GM18520 (cell line): ENCODE data around the gene REPIN1.

Source experiments
- ATAC-seq: cut with Tn5 transposase; IDR thresholded peaks from one replicate; pipeline ENCODE4 v1.9.1; 2021; ENCODE audit not compliant: unreplicated experiment

Gene REPIN1

DNA sequence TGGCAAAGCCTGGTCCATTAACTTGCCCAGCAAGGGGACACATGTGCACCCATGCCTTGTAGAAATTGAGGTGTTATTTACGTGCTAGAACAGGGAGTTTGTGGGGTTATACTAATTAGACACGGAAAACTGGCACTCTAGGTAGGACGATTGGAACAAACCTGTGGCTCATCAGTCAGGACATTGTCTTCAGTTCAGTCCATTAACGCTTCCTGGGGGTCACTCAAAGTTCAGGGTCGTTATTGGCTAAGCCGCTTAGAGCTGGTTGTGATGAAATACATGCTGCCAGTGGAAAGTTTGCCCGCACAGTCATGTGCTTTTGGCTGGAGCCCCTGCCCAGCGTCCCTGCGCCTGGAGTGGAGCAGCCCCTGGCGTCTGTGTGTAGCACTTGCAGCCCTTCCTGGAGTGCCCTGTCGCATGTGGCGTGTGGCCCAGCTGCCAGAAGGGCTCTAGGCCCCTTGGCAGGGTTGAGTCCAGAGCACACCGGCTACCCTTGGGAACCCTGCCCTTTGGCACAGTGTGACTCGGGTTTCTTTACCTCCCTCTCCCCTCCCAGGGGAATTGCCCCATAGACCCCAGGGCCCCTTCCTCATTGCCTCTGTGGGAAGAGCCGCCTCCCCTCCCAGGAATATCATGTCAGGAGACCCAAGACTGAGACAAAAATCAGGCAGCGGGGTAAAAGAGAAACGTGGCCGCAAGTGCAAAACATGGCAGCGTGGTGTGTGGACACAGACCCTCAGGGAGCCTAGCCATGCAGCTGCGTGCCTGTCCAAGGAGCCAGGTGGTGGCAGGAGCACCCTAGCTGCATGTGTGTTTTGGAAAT, 20.3 kb downstream of the REPIN1 start:
- no peak for ATAC-seq

DNA sequence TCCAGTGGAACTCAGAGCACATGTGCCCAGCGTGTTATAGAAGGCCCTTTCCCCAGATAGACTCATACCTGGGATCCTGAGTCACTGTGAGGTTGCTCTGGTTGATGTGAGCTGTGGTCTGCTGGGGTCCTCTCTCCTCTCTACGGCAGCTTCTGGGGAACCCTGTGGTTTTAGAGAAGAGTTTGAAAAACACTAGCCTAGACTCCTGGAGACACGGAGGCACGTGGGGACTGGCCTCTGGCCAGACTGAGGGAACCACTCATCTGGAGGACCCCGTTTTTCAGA, 20.9 kb downstream of the REPIN1 start:
- ATAC-seq = no peak

DNA sequence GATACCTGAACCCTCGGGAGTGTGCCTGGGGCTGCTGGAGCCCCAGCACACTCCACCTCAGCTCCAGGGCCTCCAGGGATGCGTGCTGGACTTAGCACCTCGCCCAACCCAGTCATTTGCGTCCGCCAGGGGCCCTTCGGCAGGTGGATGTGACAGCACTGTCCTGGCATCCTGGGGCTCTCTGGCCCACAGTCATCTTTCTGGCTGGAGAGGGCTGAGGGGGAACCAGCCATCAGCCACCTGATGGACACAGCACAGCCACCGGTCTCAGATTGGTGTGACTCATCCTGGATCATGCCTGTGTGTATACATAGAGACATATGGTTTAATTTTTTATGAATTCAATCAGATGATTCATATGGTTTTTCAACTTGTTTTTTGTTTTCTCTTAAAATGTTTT, 21.6 kb downstream of the REPIN1 start:
- ATAC-seq = no peak

DNA sequence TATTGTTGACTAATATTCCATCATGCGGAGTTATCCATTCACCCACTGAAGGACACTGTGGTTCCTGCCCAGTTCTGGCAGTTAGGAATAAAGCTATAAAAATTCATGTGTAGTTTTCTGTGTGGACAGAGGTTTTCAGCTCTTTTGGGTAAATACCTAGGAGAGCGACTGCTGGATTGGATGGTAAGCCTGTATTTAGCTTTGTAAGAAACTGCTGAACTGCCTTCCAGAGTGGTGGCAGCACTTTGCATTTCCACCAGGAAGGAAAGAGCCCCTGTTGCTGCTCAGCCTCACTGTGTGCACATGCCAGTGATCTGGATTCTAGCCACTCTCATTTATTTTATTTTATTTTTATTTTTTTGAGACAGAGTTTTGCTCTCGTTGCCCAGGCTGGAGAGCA, 24.7 kb downstream of the REPIN1 start:
- ATAC-seq = no peak

DNA sequence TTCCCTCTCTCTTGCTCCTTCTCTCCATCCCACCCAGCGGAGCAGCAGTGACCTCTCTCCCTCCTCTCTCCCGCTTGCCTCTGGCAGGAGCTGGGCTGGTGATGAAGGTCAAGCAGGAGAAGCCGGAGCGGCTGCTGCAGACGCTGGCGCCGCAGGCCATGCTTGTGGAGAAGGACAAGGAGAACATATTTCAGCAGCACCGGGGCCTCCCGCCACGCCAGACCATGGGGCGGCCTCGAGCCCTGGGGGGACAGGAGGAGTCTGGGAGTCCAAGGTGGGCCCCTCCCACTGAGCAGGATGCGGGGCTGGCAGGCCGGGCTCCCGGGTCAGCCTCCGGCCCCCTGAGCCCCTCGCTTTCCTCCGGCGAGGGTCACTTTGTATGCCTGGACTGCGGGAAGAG, 27.8 kb downstream of the REPIN1 start:
- ATAC-seq = no peak

DNA sequence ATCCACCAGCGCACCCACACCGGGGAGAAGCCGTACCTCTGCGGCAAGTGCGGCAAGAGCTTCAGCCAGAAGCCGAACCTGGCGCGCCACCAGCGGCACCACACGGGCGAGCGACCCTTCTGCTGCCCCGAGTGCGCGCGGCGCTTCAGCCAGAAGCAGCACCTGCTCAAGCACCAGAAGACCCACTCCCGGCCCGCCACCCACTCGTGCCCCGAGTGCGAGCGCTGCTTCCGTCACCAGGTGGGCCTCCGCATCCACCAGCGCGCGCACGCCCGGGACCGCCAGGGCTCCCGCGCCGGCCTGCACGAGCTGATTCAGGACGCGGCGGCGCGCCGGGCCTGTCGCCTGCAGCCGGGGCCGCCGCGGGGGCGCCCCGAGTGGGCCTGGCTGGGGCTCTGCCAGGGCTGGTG, 28.2 kb downstream of the REPIN1 start:
- no peak for ATAC-seq

DNA sequence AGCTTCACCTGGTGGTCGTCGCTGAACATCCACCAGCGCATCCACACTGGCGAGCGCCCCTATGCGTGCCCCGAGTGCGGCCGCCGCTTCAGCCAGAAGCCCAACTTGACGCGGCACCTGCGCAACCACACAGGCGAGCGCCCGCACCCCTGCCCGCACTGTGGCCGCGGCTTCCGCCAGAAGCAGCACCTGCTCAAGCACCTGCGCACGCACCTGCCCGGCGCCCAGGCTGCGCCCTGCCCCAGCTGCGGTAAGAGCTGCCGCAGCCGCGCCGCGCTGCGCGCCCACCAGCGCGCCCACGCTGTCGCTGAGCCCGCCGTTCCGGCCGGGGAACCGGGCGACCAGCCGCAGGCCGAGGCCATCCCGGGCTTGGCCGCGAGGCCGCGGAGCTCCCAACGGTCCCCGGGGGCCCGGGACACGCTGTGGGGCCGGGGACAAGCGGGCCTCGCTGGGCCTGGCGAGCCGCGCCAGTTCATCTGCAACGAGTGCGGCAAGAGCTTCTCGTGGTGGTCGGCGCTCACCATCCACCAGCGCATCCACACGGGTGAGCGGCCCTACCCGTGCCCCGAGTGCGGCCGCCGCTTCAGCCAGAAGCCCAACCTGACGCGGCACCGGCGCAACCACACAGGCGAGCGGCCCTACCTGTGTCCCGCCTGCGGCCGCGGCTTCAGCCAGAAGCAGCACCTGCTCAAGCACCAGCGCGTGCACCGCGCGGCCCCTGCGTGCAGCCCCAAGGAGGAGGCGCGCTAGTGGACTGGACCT, 28.9 kb downstream of the REPIN1 start:
- no peak for ATAC-seq

DNA sequence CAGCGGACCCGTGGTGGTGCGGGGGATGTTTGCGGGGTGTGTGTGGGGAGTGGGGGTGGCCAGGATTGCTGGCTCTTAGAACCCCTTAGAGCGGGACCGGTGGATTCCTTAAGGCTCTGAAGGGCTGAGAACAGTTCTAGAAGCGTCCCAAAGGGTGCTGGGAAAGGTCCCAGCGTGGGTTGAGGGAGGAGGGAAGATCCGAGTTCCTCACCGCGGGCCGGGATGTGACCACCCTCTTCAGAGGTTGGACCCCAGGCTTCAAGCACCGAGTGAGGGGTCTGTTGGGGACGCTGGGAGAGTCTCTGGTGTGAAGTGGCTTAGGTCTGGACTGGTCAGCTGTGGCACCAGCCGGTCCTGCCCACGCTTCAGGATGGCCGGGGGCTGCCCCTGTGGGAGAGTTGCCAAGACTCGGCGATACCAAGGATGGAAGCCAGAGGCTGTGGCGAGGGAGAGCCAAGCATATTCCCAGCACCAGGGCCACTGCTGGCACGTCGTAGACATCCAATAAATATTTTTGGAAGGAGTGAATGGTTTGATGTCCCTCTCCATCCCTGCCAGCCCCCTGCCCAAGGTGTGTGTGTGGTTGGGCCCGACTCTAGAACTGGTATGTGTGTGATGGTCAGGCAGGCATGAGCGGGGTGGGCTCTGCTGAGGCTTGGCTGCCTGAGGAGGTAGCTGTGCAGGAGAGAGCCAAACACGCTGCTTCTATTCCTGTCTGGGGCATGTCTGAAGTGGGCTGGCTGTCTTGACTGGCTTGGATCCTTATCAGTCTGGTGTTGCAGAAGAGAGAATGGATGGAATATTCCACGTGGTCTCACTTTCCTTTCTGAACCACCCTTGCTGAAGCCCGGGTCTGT, 29.7 kb downstream of the REPIN1 start:
- ATAC-seq = no peak

DNA sequence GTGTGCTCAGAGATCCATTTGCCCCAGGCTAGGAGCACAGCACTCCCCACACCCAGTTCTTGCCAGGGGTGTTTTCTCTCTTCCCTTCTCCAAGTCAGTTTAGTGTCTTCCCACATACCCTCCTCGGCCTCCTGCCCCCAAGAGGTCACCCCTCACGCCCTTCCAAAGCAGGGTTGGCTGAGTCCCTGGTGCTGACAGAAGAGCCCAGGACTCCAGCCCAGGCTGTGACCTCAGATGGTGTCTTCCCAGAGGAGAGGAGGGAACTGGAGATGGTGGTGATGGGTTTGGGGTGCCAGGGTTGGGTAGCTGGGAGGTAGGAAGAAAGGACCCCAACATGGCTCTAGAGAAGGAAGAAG, 30.3 kb downstream of the REPIN1 start:
- no peak for ATAC-seq

DNA sequence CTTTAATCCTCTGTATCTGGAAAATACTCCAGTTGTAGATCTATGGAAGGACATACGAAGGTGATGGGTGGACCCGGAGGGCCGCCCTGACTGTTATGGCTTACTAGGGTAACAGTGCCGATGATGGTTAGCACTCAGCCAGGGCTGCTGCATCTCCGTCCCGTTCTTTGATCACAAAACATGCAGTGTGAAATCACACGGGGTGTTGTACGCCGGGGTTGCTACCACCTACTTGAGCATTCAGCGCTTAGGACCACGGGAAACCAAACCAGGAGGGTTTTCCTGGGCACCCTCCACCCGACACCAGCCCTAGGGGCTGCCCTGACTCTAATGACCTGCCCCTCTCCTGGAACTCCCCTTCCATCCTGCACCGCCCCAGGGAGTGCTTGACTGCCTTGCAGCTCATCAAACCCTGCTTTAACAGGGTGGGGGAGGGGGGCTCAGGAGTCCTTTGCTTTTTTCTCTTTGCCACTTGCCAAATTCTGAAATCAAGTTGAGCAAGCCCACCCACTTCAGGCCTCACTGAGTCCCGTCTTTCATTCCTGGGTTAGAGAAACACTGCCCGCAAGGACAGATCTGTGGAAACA, 30.9 kb downstream of the REPIN1 start:
- ATAC-seq = peak; percentile 46

DNA sequence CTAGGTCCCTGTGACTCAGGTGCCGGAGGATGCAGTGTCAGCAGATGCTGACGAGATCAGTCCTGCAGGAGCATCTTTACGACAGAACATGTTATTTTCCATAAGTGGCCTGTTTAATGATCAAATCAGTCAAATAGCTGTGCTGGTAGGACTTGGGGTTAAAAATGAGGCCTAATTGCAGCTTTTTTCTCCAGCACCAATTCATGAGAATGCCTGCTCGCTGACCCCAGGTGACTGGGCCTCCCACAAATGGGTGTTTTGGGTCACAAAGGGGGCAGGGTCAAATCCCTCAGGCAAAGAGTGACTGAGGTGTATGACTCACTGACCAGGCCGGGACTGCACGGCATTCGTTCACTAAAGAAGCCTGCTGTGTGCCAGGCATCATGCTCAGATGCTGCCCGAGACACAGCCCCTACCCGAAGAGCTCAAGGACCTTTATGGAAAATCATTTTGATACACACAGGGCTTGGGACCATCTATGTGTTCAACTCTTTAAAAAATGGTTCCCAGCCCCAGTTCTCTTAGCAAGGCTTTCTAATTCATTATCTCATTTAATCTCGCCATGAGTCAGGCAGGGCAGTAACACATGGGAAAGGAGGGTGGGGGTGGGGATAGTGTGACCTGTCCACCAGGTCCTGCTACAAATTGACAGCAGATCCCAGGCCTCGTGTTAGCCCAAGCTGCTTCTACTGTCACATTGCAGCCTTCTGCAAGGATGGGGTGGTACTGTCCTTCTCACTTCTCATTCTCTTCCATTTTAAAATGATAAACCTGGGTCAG, 31.6 kb downstream of the REPIN1 start:
- no peak for ATAC-seq

DNA sequence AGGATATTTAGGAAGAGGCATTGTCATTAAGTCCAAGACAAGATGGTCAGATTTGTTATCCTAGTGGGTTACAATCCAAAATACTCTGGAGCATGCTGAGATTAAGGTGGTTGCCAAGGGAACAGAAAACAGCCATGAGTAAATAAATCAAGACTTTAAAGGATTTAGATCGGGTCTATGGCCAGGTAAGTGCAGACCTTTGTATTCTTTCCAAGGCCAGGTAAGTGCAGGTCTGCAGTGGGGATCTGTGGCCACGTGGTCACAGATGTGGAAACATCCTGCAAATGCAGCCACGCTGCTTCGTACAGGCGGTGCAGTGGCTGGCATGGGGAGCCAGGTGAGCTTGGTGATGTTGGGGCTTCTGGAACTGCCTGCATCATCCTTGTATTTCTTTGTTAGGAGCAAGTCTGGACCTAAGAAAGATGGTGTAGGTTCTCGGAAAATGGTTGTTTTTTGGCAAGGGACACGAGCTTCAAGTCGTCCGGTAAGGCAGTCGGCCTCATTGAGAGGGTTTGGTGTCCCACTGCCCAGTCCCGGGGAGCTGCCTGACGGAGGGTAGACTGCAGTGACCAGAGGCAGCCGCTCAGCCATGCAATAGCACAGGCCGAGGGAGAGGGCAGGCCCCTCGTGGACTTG, 32.3 kb downstream of the REPIN1 start:
- ATAC-seq = no peak

DNA sequence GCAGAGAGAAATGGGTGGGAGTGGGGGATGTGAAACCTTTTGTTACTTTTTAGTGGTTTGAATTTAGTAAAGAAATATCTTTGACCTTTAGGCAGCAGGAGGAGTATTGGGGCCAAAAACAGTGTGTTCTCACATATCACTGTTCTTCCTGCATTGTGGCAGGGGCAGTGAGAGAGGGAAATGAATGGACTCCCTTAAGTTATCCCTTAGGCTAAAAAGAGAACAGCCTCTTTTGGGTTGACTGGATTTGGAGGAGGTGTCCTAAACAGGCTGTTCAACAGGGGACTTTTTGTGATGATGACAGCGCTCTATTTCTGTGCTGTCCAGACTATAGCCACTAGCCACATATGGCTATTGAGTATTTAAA, 32.8 kb downstream of the REPIN1 start:
- ATAC-seq = no peak

DNA sequence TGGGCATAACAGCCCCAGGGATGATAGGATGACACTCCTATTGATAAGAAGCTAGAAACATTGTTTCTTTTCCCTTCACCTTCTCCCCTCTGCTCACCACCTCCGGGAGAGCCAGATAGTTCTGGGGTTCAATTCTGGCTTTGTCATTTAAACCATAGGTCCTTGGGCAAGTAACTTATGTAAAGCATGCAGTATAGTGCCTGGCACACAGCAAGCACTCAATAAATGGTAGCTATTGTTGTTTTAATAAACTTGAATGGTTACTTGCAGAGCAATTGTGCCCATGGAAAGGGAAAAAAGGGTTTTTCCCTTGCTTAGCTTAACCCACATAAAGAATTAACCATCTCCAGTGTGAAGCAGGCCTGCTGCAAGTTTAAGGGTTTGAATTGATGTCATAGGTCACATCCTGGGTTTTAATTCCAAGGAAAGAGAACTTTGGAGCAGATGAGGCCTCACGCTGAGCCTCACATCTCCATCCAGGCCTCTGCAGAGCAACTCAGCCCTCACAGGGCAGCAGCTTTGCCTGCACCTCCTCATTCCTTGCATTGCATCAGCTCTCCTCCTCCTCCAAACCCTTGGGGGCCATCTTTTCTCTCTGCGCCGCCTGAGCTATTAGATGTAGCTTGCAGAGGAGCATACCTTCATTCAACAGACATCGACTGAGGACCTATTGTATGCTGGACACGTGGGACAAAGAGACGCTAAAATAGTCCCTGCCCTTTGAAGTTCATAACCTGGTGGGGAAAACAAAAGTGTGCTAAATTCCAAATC, 33.4 kb downstream of the REPIN1 start:
- no peak for ATAC-seq

DNA sequence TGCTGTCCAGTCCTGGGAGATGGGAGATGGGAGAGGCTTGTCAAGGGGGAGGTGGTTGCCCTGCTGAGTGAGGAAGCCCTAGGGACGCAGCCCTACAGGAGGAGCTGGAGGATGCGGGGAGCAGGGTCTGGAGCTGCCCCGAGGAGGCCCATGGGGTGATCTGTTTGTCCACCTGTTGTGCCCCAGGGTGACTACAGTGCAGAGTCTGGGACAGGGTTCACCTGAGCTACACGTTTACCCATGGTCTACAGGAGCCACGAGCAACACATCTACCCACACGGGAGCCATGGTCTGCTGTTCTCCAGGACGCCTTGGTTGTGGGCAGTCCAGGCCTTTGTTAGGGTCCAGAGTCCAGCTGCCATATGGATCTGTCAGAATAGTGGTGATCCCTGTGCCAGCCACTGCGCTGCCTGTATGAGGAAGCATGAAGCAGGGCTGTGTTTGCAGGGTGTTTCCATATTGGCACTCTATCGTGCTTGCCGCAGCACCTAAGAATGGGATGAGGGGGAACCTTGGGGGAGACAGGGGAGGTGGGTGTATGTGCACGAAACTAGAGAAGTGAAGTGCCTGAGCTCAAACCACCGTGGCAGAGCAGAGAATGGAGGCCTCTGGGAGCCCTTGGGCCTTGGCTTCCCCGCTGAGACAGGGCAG, 34.2 kb downstream of the REPIN1 start:
- ATAC-seq = no peak

DNA sequence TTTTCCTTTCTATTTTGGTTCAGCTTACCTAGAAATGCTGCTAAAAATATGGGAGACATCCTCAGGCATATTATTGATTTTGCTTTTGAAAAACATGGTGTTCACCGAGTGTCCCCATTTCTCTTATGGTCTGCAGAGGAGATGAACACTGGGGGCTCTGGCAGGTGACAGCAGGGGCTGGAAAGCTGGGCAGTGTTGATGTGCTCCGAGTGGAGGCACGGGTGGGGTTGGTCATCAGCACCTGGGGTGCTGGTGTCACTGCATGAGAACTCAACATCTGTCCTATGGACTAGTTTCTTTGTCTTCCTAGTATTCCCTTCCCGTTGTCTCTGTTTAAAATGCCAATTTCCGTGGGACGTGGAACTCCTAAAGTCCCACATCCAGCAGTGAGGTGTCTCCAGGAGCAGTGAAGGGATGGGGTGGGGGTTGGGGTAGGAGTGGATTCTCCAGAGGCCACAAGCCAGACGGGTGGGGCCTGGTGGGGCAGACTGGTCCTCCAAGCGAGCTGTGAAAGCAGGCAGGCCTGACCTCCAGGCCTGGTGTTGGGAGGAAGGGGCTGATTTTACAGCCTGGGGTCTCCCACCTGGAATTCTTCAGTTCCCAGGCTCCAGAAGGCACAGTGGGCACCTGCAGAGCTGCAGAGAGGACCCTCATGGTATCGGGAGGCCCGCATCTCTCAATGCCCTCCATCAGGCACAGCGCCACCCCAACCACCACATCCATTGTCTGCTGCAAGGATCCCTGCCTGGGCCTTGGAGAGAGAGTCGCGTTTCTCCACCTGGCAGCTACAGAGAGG, 35.0 kb downstream of the REPIN1 start:
- no peak for ATAC-seq

DNA sequence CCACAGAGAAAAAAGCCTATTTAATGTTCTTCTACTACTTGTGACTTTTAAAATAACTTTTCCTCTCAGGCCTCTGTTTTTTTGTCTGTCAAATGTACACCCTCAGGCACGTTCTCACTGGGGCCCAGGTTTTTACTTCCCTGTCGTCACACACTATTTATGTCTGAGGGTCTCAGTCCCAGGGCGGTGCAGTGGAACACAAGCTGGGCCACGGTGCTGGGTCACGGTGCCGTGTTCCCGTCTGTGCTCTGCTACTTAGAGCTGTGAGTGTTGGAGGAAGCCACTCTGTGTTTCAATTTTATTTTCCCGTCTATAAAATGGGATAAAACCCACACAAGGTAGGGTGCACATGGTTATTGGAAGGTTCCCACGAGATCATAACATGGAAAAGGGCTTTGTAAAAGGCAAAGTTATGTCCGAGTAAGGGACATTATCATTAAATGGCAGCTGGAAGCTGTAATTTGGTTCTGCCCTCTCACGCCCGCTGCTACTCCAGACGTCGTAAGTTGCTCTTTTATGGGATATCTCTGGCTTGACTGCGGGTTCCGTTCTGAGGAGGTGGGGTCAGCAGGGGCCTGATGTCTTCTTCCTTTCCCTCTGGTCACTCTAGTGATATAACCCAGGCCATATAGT, 35.7 kb downstream of the REPIN1 start:
- no peak for ATAC-seq
